Measurements from ENCODE around the gene ZBTB4.

ZBTB4 gene

GRCh38 chr17:7508846-7509245, 29.4 kb upstream of the ZBTB4 start:
- Histone ChIP-seq H3K4me3 (ENCODE audit: low read length) (no peak overlapping the region), H3K9me3 (ENCODE audit: control insufficient read depth, low read length) (no peaks in the 10 kb centered on the region), H3K27me3 (replicated peaks; ENCODE audit: control insufficient read depth, insufficient read depth, low read length) (no peaks in the 10 kb centered on the region), H3K4me1 (ENCODE audit: control insufficient read depth, insufficient read depth, low read length) (no peaks in the 10 kb centered on the region), H3K36me3 (ENCODE audit: control insufficient read depth, insufficient read depth, low read length, severe bottlenecking) (peaks cover 98% of the 10 kb centered on the region), H3K9ac (ENCODE audit: low read length) (no peak overlapping the region)
- DNase-seq (ENCODE audit: low read depth), result no peak

DNA sequence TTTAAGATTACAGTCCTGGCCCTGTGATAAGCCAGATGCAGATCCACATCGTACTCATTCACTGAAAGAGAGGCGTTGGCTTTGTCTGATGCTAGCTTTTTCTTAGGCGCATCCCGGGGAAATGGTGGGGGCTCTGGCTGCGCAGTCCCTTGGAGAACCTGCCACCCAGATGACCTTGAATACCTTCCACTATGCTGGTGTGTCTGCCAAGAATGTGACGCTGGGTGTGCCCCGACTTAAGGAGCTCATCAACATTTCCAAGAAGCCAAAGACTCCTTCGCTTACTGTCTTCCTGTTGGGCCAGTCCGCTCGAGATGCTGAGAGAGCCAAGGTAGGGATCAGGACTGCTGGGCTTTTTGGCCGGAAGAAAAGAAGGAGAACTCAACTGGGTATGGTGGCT, 28.7 kb upstream of the ZBTB4 start:
- Histone ChIP-seq H3K9me3 (ENCODE audit: control insufficient read depth, low read length) (no peaks in the 10 kb centered on the region), H3K4me1 (ENCODE audit: control insufficient read depth, insufficient read depth, low read length) (no peaks in the 10 kb centered on the region), H3K9ac (ENCODE audit: low read length) (no peak overlapping the region), H3K4me3 (ENCODE audit: low read length) (no peak overlapping the region), H3K27me3 (replicated peaks; ENCODE audit: control insufficient read depth, insufficient read depth, low read length) (no peaks in the 10 kb centered on the region), H3K36me3 (ENCODE audit: control insufficient read depth, insufficient read depth, low read length, severe bottlenecking) (peaks cover 98% of the 10 kb centered on the region)
- no peak for DNase-seq (ENCODE audit: low read depth)

GRCh38 chr17:7503521-7503920, 24.1 kb upstream of the ZBTB4 start:
- no peaks in the 10 kb centered on the region for H3K9me3 ChIP-seq (ENCODE audit: control insufficient read depth, low read length)
- no peak overlapping the region for H3K9ac ChIP-seq (ENCODE audit: low read length)
- no peaks in the 10 kb centered on the region for H3K4me1 ChIP-seq (ENCODE audit: control insufficient read depth, insufficient read depth, low read length)
- H3K4me3 ChIP-seq (ENCODE audit: low read length), result no peak overlapping the region
- H3K27me3 ChIP-seq (replicated peaks; ENCODE audit: control insufficient read depth, insufficient read depth, low read length), result no peaks in the 10 kb centered on the region
- DNase-seq (ENCODE audit: low read depth), result no peak
- peaks cover 98% of the 10 kb centered on the region for H3K36me3 ChIP-seq (ENCODE audit: control insufficient read depth, insufficient read depth, low read length, severe bottlenecking)

DNA sequence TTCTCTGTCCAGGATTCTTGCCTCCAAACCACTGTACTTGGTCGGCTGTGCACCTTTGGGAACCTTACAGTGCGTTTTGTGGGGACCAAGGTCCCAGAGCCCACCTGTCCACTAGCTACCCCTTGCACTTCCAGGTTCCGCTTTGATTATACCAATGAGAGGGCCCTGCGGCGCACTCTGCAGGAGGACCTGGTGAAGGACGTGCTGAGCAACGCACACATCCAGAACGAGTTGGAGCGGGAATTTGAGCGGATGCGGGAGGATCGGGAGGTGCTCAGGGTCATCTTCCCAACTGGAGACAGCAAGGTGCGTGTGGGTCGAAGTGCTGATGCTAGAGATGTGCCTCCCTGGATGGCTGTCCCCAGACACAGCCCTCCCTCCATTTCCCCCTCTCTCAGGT, 23.6 kb upstream of the ZBTB4 start:
- no peaks in the 10 kb centered on the region for H3K9me3 ChIP-seq (ENCODE audit: control insufficient read depth, low read length)
- H3K4me1 ChIP-seq (ENCODE audit: control insufficient read depth, insufficient read depth, low read length), result no peaks in the 10 kb centered on the region
- H3K4me3 ChIP-seq (ENCODE audit: low read length), result no peak overlapping the region
- no peak overlapping the region for H3K9ac ChIP-seq (ENCODE audit: low read length)
- DNase-seq (ENCODE audit: low read depth), result no peak
- H3K27me3 ChIP-seq (replicated peaks; ENCODE audit: control insufficient read depth, insufficient read depth, low read length), result no peaks in the 10 kb centered on the region
- H3K36me3 ChIP-seq (ENCODE audit: control insufficient read depth, insufficient read depth, low read length, severe bottlenecking), result peaks cover 98% of the 10 kb centered on the region

GRCh38 chr17:7502171-7502847, 22.9 kb upstream of the ZBTB4 start:
- Histone ChIP-seq H3K36me3 (ENCODE audit: control insufficient read depth, insufficient read depth, low read length, severe bottlenecking) (peaks cover 98% of the 10 kb centered on the region), H3K4me3 (ENCODE audit: low read length) (no peak overlapping the region)
- no peak for DNase-seq (ENCODE audit: low read depth)

GRCh38 chr17:7501729-7502128, 22.3 kb upstream of the ZBTB4 start:
- Histone ChIP-seq H3K9ac (ENCODE audit: low read length) (no peak overlapping the region), H3K27me3 (replicated peaks; ENCODE audit: control insufficient read depth, insufficient read depth, low read length) (no peaks in the 10 kb centered on the region), H3K4me3 (ENCODE audit: low read length) (no peak overlapping the region), H3K9me3 (ENCODE audit: control insufficient read depth, low read length) (no peaks in the 10 kb centered on the region), H3K4me1 (ENCODE audit: control insufficient read depth, insufficient read depth, low read length) (no peaks in the 10 kb centered on the region), H3K36me3 (ENCODE audit: control insufficient read depth, insufficient read depth, low read length, severe bottlenecking) (peaks cover 98% of the 10 kb centered on the region)
- DNase-seq (ENCODE audit: low read depth), result no peak

More at GRCh38 chr17:7502171-7502847, 22.9 kb upstream of the ZBTB4 start:
- Histone ChIP-seq H3K9me3 (ENCODE audit: control insufficient read depth, low read length) (no peaks in the 10 kb centered on the region), H3K27me3 (replicated peaks; ENCODE audit: control insufficient read depth, insufficient read depth, low read length) (no peaks in the 10 kb centered on the region), H3K4me1 (ENCODE audit: control insufficient read depth, insufficient read depth, low read length) (no peaks in the 10 kb centered on the region), H3K9ac (ENCODE audit: low read length) (no peak overlapping the region)

- Histone ChIP-seq H3K36me3 (ENCODE audit: control insufficient read depth, insufficient read depth, low read length, severe bottlenecking) (peaks cover 90% of the 10 kb centered on the region), H3K27me3 (replicated peaks; ENCODE audit: control insufficient read depth, insufficient read depth, low read length) (no peaks in the 10 kb centered on the region), H3K9me3 (ENCODE audit: control insufficient read depth, low read length) (no peaks in the 10 kb centered on the region), H3K4me1 (ENCODE audit: control insufficient read depth, insufficient read depth, low read length) (no peaks in the 10 kb centered on the region), H3K4me3 (ENCODE audit: low read length) (no peak overlapping the region), H3K9ac (ENCODE audit: low read length) (no peak overlapping the region)
- no peak for DNase-seq (ENCODE audit: low read depth)
Measured at GRCh38 chr17:7499161-7499560, 19.7 kb upstream of the ZBTB4 start.

DNA sequence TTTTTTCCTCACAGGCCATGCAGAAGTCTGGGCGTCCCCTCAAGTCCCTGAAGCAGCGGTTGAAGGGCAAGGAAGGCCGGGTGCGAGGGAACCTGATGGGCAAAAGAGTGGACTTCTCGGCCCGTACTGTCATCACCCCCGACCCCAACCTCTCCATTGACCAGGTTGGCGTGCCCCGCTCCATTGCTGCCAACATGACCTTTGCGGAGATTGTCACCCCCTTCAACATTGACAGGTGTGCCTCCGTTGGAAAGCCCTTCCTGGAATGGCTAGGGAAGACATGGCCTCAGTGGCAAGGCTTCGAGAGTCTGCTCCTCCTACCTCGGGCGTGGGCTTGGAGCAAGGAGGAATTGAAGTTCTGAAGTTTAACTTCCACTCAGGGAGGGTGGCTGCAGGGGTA, 18.2 kb upstream of the ZBTB4 start:
- no peak for DNase-seq (ENCODE audit: low read depth)
- H3K9me3 ChIP-seq (ENCODE audit: control insufficient read depth, low read length), result no peaks in the 10 kb centered on the region
- no peak overlapping the region for H3K4me3 ChIP-seq (ENCODE audit: low read length)
- H3K27me3 ChIP-seq (replicated peaks; ENCODE audit: control insufficient read depth, insufficient read depth, low read length), result no peaks in the 10 kb centered on the region
- no peak overlapping the region for H3K9ac ChIP-seq (ENCODE audit: low read length)
- H3K36me3 ChIP-seq (ENCODE audit: control insufficient read depth, insufficient read depth, low read length, severe bottlenecking), result peaks cover 81% of the 10 kb centered on the region
- H3K4me1 ChIP-seq (ENCODE audit: control insufficient read depth, insufficient read depth, low read length), result no peaks in the 10 kb centered on the region

DNA sequence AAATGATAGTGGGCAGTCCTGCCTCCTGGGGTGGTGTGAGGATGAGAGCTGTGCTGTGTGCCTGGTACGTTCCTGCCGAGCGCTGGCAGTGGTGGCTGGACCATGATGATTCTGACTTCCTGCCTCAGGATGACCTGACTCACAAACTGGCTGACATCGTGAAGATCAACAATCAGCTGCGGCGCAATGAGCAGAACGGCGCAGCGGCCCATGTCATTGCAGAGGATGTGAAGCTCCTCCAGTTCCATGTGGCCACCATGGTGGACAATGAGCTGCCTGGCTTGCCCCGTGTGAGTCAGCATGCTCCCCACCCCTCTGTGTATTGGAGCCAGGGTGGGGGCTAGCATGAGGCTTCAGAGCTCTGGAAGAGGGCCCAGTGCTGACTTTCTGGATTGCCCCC, 17.8 kb upstream of the ZBTB4 start:
- H3K27me3 ChIP-seq (replicated peaks; ENCODE audit: control insufficient read depth, insufficient read depth, low read length), result no peaks in the 10 kb centered on the region

GRCh38 chr17:7496470-7497183, 17.2 kb upstream of the ZBTB4 start:
- H3K36me3 ChIP-seq (ENCODE audit: control insufficient read depth, insufficient read depth, low read length, severe bottlenecking), result peaks cover 73% of the 10 kb centered on the region

More for the DNA sequence above, 17.8 kb upstream of the ZBTB4 start:
- Histone ChIP-seq H3K9me3 (ENCODE audit: control insufficient read depth, low read length) (no peaks in the 10 kb centered on the region), H3K9ac (ENCODE audit: low read length) (no peak overlapping the region), H3K4me1 (ENCODE audit: control insufficient read depth, insufficient read depth, low read length) (no peaks in the 10 kb centered on the region), H3K4me3 (ENCODE audit: low read length) (no peak overlapping the region), H3K36me3 (ENCODE audit: control insufficient read depth, insufficient read depth, low read length, severe bottlenecking) (peaks cover 79% of the 10 kb centered on the region)
- no peak for DNase-seq (ENCODE audit: low read depth)

GRCh38 chr17:7495906-7496434, 16.5 kb upstream of the ZBTB4 start:
- peaks cover 3% of the 10 kb centered on the region for H3K4me1 ChIP-seq (ENCODE audit: control insufficient read depth, insufficient read depth, low read length)

More at GRCh38 chr17:7496470-7497183, 17.2 kb upstream of the ZBTB4 start:
- DNase-seq (ENCODE audit: low read depth), result no peak
- Histone ChIP-seq H3K27me3 (replicated peaks; ENCODE audit: control insufficient read depth, insufficient read depth, low read length) (no peaks in the 10 kb centered on the region), H3K4me1 (ENCODE audit: control insufficient read depth, insufficient read depth, low read length) (peaks cover 3% of the 10 kb centered on the region), H3K4me3 (ENCODE audit: low read length) (no peak overlapping the region), H3K9me3 (ENCODE audit: control insufficient read depth, low read length) (no peaks in the 10 kb centered on the region), H3K9ac (ENCODE audit: low read length) (no peak overlapping the region)

More at GRCh38 chr17:7495906-7496434, 16.5 kb upstream of the ZBTB4 start:
- Histone ChIP-seq H3K27me3 (replicated peaks; ENCODE audit: control insufficient read depth, insufficient read depth, low read length) (no peaks in the 10 kb centered on the region), H3K9ac (ENCODE audit: low read length) (no peak overlapping the region), H3K9me3 (ENCODE audit: control insufficient read depth, low read length) (no peaks in the 10 kb centered on the region), H3K4me3 (ENCODE audit: low read length) (no peak overlapping the region), H3K36me3 (ENCODE audit: control insufficient read depth, insufficient read depth, low read length, severe bottlenecking) (peaks cover 69% of the 10 kb centered on the region)
- no peak for DNase-seq (ENCODE audit: low read depth)
